H9 (cell line): Measurements from ENCODE around the gene EPB41L4B. TPM values are rescaled to one million over a fixed set of nuclear protein-coding genes. Genes with fewer than 3 reads are reported as not detected.

Experiments used
- DNase-seq: peaks from one replicate; pipeline ENCODE4 v3.0.0-alpha.2; 2017
- H2AFZ ChIP-seq: one replicate; pipeline ENCODE4 v1.6.1; 2013; ENCODE audit warnings: mild to moderate bottlenecking, low read length, control low read depth, moderate library complexity
- H2AK5ac ChIP-seq: 2 replicates; pipeline ENCODE4 v1.6.1; 2013; ENCODE audit warnings: low read length, control low read depth, mixed read lengths; ENCODE audit not compliant: insufficient read length
- H2BK120ac ChIP-seq: one replicate; pipeline ENCODE4 v1.6.1; 2013; ENCODE audit warnings: low read depth, mild to moderate bottlenecking, low read length, control low read depth, inconsistent platforms; ENCODE audit not compliant: poor library complexity, severe bottlenecking
- H2BK12ac ChIP-seq: 2 replicates; pipeline ENCODE4 v1.6.1; 2013; ENCODE audit warnings: low read length, control low read depth, mixed read lengths, low read depth; ENCODE audit not compliant: insufficient read length
- H2BK15ac ChIP-seq: 2 replicates; pipeline ENCODE4 v1.6.1; 2013; ENCODE audit warnings: low read depth, low read length, control low read depth
- H2BK20ac ChIP-seq: one replicate; pipeline ENCODE4 v1.6.1; 2013; ENCODE audit warnings: low read depth, mild to moderate bottlenecking, low read length, control low read depth, inconsistent platforms; ENCODE audit not compliant: poor library complexity, severe bottlenecking
- H2BK5ac ChIP-seq: 2 replicates; pipeline ENCODE4 v1.6.1; 2013; ENCODE audit warnings: low read length, control low read depth, mixed read lengths; ENCODE audit not compliant: insufficient read length
- H3K14ac ChIP-seq: 2 replicates; pipeline ENCODE4 v1.6.1; 2013; ENCODE audit warnings: low read length, control low read depth; ENCODE audit not compliant: insufficient read depth
- H3K18ac ChIP-seq: 2 replicates; pipeline ENCODE4 v1.6.1; 2013; ENCODE audit warnings: low read depth, mild to moderate bottlenecking, mixed read lengths, low read length, control low read depth; ENCODE audit not compliant: insufficient read length
- H3K23ac ChIP-seq: 2 replicates; pipeline ENCODE4 v1.6.1; 2013; ENCODE audit warnings: low read length, control low read depth, mixed read lengths, low read depth; ENCODE audit not compliant: insufficient read length
- H3K23me2 ChIP-seq: 2 replicates; pipeline ENCODE4 v1.6.1; 2013; ENCODE audit warnings: low read depth, mild to moderate bottlenecking, mixed read lengths, low read length, control low read depth; ENCODE audit not compliant: insufficient read length, poor library complexity, severe bottlenecking
- H3K27ac ChIP-seq: 2 replicates; pipeline ENCODE4 v1.5.1; 2013; ENCODE audit warnings: low read length, control low read depth, mixed read lengths, low read depth; ENCODE audit not compliant: insufficient read length
- H3K27me3 ChIP-seq: 2 replicates; pipeline ENCODE4 v1.6.1; 2013; ENCODE audit warnings: low read length, control low read depth, inconsistent platforms; ENCODE audit not compliant: insufficient read depth
- H3K4ac ChIP-seq: 2 replicates; pipeline ENCODE4 v1.6.1; 2013; ENCODE audit warnings: low read depth, mild to moderate bottlenecking, control low read depth, inconsistent platforms, low read length, moderate library complexity
- H3K4me1 ChIP-seq: 2 replicates; pipeline ENCODE4 v1.6.1; 2013; ENCODE audit warnings: low read length, control low read depth, inconsistent platforms; ENCODE audit not compliant: insufficient read depth
- H3K4me2 ChIP-seq: 2 replicates; pipeline ENCODE4 v1.6.1; 2013; ENCODE audit warnings: low read length, control low read depth, mixed read lengths; ENCODE audit not compliant: insufficient read length, insufficient read depth
- H3K56ac ChIP-seq: 2 replicates; pipeline ENCODE4 v1.6.1; 2013; ENCODE audit warnings: low read depth, mild to moderate bottlenecking, mixed read lengths, low read length, control low read depth; ENCODE audit not compliant: insufficient read length
- H3K79me1 ChIP-seq: 2 replicates; pipeline ENCODE4 v1.6.1; 2013; ENCODE audit warnings: low read depth, mild to moderate bottlenecking, moderate library complexity, low read length, control low read depth, inconsistent platforms; ENCODE audit not compliant: insufficient read depth, poor library complexity, severe bottlenecking
- H3K79me2 ChIP-seq: 2 replicates; pipeline ENCODE4 v1.6.1; 2013; ENCODE audit warnings: low read length, control low read depth, inconsistent platforms; ENCODE audit not compliant: insufficient read depth
- H3K9ac ChIP-seq: 2 replicates; pipeline ENCODE4 v1.6.1; 2013; ENCODE audit warnings: low read length, control low read depth, mixed read lengths; ENCODE audit not compliant: insufficient read length; ENCODE audit errors: extremely low read depth
- H3K9me3 ChIP-seq: one replicate; pipeline ENCODE4 v1.6.1; 2013; ENCODE audit warnings: low read depth, low read length, inconsistent platforms; ENCODE audit not compliant: control insufficient read depth
- H3T11ph ChIP-seq: one replicate; pipeline ENCODE4 v1.6.1; 2013; ENCODE audit warnings: mild to moderate bottlenecking, low read length, control low read depth, inconsistent platforms
- H4K20me1 ChIP-seq: one replicate; pipeline ENCODE4 v1.6.1; 2013; ENCODE audit not compliant: control insufficient read depth, insufficient read length, insufficient read depth
- H4K5ac ChIP-seq: 2 replicates; pipeline ENCODE4 v1.6.1; 2013; ENCODE audit warnings: low read depth, mild to moderate bottlenecking, mixed read lengths, low read length, control low read depth; ENCODE audit not compliant: insufficient read length
- H4K8ac ChIP-seq: replicated peaks from 2 replicates; pipeline ENCODE4 v1.6.1; 2013; ENCODE audit warnings: low read length, control low read depth, mixed read lengths, low read depth; ENCODE audit not compliant: insufficient read length
- H4K91ac ChIP-seq: 2 replicates; pipeline ENCODE4 v1.6.1; 2013; ENCODE audit warnings: low read depth, mild to moderate bottlenecking, moderate library complexity, mixed read lengths, low read length, control low read depth; ENCODE audit not compliant: insufficient read length
- H3K27ac Mint-ChIP-seq, 3 experiments: 2 replicates in 2 of 3; 3 replicates in 1 of 3; pipeline ENCODE4 v1.8.0; 2020 to 2021; ENCODE audit warnings: mixed read lengths in 3 of 3, mild to moderate bottlenecking in 1 of 3, moderate library complexity in 1 of 3
- H3K27me3 Mint-ChIP-seq: 2 replicates; pipeline ENCODE4 v1.8.0; 2021; ENCODE audit warnings: low read depth, mild to moderate bottlenecking, moderate library complexity, mixed read lengths
- H3K36me3 Mint-ChIP-seq, 3 experiments: 2 replicates in 2 of 3; 3 replicates in 1 of 3; pipeline ENCODE4 v1.8.0; 2020 to 2021; ENCODE audit warnings: low read depth in 3 of 3, mixed read lengths in 3 of 3; ENCODE audit not compliant: insufficient read depth in 1 of 3
- H3K4me1 Mint-ChIP-seq, 2 experiments: 2 replicates each; pipeline ENCODE4 v1.8.0; 2020; ENCODE audit warnings: mixed read lengths in 2 of 2
- H3K4me3 Mint-ChIP-seq, 2 experiments: 2 replicates in 1 of 2; 3 replicates in 1 of 2; pipeline ENCODE4 v1.8.0; 2020 to 2021; ENCODE audit warnings: mild to moderate bottlenecking in 2 of 2, mixed read lengths in 2 of 2, moderate library complexity in 1 of 2
- H3K9me3 Mint-ChIP-seq, 2 experiments: 2 replicates in 1 of 2; 3 replicates in 1 of 2; pipeline ENCODE4 v1.8.0; 2020; ENCODE audit warnings: mild to moderate bottlenecking in 2 of 2, mixed read lengths in 2 of 2, moderate library complexity in 1 of 2
- WGBS: extraction: QIAGEN DNeasy Blood & Tissue Kit; methylation state at CpG from one replicate; pipeline ENCODE4 v1.1.7; 2013; ENCODE audit warnings: missing lambda C conversion rate, low lambda C conversion rate, mixed read lengths; ENCODE audit not compliant: insufficient read length; ENCODE audit errors: extremely low coverage; 5-methylcytosine and 5-hydroxymethylcytosine counted together
- total RNA-seq: library from RNA; stranded (reverse); gene quantifications from 2 replicates; pipeline ENCODE4 v1.2.1, GENCODE V29; 2021
- TF ChIP-seq, protein P1 (sequence below): fragments of 200-600 bp; sonication (generic); conservative IDR thresholded peaks from 3 replicates; pipeline ENCODE4 v1.8.0; 2021; ENCODE audit warnings: antibody characterized with exemption, mild to moderate bottlenecking

EPB41L4B gene
- total RNA-seq, 1 experiment from 2014 or later: 18.9 TPM

DNA sequence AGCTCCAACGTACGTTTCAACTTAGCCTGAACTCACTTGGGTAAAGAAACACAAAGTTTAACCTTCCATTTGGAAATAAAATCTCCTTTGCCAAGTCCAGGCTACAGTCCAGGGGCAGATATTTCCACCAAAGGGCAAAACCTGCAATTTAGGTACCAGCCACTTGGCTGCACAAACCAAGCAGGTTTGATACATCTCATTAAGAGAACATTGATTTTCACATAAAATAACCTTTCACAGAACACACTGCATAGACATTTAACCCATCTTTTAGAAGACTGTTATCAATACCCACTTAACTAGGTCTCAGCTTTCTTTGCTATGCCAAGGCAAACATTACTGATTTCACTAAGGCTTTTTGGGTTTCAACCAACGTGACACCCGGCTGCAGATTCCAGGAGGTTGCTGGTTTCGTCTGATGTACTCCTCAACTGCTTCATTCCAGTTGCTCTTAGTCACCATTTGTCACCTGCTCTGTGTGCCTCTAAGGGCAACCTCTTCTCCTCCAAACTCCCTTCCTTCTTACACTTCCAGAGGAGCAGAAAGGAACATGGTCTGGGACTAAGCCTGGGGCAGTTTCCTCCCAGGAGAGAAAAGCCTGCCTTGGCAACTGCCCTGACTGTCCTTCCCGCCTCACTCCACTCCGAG is 67.1 kb downstream of the EPB41L4B start:
- no peaks in the 10 kb centered on the region for H3K9me3 ChIP-seq
- no peak overlapping the region for H2AK5ac ChIP-seq
- no peak overlapping the region for H2BK5ac ChIP-seq
- no peaks in the 10 kb centered on the region for H3K79me2 ChIP-seq
- Mint-ChIP-seq H3K9me3 (no peaks in the 10 kb centered on the region), H3K4me1 (peaks cover 34 to 41% of the 10 kb centered on the region in 2 experiments), H3K4me3 (no peak overlapping the region), H3K36me3 (peaks cover 10 to 59% (median 34%) of the 10 kb centered on the region in 3 experiments; a peak in 6 of 7 replicates), H3K27me3 (no peaks in the 10 kb centered on the region), H3K27ac (peak overlapping the region; percentile 32 to 77 (median 76); a peak in 4 of 7 replicates)
- no peak overlapping the region for H4K91ac ChIP-seq
- H3T11ph ChIP-seq: no peak overlapping the region
- H3K27me3 ChIP-seq: no peaks in the 10 kb centered on the region
- H2BK120ac ChIP-seq: no peak overlapping the region
- no peaks in the 10 kb centered on the region for H3K79me1 ChIP-seq
- no peak overlapping the region for H3K4ac ChIP-seq
- no peak overlapping the region for H2BK15ac ChIP-seq
- no CpG with 5 or more reads among the region's 7 CpGs for WGBS
- no peak overlapping the region for H3K27ac ChIP-seq
- H3K23ac ChIP-seq: no peak overlapping the region
- no peak overlapping the region for H4K5ac ChIP-seq
- H3K23me2 ChIP-seq: no peaks in the 10 kb centered on the region
- no peak overlapping the region for H3K9ac ChIP-seq
- H3K4me1 ChIP-seq: no peaks in the 10 kb centered on the region
- no peak overlapping the region for H3K56ac ChIP-seq
- no peak overlapping the region for H3K18ac ChIP-seq
- no peak overlapping the region for H2BK12ac ChIP-seq
- H4K8ac ChIP-seq: no peak overlapping the region
- H3K14ac ChIP-seq: no peak overlapping the region
- DNase-seq: no peak
- H2AFZ ChIP-seq: no peak overlapping the region
- H4K20me1 ChIP-seq: no peaks in the 10 kb centered on the region
- H2BK20ac ChIP-seq: no peak overlapping the region
- TF ChIP-seq, protein P1, sequence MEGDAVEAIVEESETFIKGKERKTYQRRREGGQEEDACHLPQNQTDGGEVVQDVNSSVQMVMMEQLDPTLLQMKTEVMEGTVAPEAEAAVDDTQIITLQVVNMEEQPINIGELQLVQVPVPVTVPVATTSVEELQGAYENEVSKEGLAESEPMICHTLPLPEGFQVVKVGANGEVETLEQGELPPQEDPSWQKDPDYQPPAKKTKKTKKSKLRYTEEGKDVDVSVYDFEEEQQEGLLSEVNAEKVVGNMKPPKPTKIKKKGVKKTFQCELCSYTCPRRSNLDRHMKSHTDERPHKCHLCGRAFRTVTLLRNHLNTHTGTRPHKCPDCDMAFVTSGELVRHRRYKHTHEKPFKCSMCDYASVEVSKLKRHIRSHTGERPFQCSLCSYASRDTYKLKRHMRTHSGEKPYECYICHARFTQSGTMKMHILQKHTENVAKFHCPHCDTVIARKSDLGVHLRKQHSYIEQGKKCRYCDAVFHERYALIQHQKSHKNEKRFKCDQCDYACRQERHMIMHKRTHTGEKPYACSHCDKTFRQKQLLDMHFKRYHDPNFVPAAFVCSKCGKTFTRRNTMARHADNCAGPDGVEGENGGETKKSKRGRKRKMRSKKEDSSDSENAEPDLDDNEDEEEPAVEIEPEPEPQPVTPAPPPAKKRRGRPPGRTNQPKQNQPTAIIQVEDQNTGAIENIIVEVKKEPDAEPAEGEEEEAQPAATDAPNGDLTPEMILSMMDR: no peak
- no peak overlapping the region for H3K4me2 ChIP-seq
